Duodenal mucosa (tissue), 2 donors: ENCODE data around the gene C11orf21.

Experiments used
- H3K27ac ChIP-seq: one replicate; pipeline ENCODE4 v1.7.0; 2013; ENCODE audit warnings: low read depth, low read length
- H3K27me3 ChIP-seq, 2 donors: one replicate each; pipeline ENCODE4 v1.7.0; 2013; ENCODE audit warnings: low read length in 2 of 2, control low read depth in 1 of 2; ENCODE audit not compliant: insufficient read depth in 2 of 2, control insufficient read depth in 1 of 2
- H3K36me3 ChIP-seq, 2 donors: one replicate each; pipeline ENCODE4 v1.7.0; 2013; ENCODE audit warnings: low read length in 2 of 2, control low read depth in 1 of 2; ENCODE audit not compliant: insufficient read depth in 2 of 2, control insufficient read depth in 1 of 2
- H3K4me1 ChIP-seq, 2 donors: one replicate each; pipeline ENCODE4 v1.7.0; 2013; ENCODE audit warnings: low read length in 2 of 2, control low read depth in 1 of 2; ENCODE audit not compliant: insufficient read depth in 2 of 2, control insufficient read depth in 1 of 2
- H3K4me3 ChIP-seq, 2 donors: one replicate each; pipeline ENCODE4 v1.7.0; 2013; ENCODE audit warnings: low read length in 2 of 2, low read depth in 1 of 2
- H3K9ac ChIP-seq, 2 donors: one replicate each; pipeline ENCODE4 v1.7.0; 2013; ENCODE audit warnings: low read length in 2 of 2, low read depth in 1 of 2
- H3K9me3 ChIP-seq, 2 donors: one replicate each; pipeline ENCODE4 v1.7.0; 2013; ENCODE audit warnings: low read length in 2 of 2, control low read depth in 1 of 2; ENCODE audit not compliant: control insufficient read depth in 1 of 2

Gene C11orf21

DNA sequence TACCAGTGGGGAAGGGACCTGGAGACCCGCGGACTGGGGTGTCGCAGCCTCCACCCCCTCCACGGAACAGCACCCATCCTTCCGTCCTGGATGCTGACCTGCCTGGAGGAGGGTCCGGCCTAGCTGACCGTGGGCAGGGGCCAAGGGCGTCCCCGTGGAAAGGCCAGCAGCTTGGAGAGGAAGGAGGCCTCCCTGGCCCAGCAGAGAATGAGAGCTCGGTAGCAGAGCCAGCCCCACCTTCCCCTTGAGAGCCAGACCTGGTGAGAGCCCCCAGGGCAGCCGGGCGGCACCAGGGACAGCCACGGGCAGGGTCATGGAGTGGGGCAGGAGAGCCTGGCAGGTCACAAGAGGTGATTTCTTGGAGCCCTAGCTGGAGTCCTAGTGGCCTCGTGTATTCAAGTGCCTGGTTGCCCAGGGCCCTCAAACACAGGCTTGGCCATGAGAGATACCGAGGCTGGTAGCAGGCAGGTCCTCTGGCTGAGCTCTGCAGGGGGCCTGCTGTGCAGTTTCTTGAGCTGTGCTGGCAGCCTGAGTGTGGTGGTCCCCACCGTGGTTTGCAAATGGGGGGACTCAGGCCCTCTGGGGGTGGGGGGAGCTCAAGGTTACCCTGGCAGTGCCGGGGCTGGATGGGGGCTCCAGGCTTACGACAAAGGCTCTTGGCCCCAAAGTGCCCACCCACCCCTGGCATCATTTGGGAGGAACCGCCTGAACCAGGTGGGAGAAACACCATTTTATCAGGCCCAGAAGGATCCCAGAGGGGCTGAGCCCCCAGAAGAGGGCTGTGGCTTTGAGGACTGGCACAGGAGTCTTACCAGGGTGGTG lies 7.7 kb upstream of the C11orf21 start:
- Histone ChIP-seq H3K4me3 (no peak overlapping the region), H3K27me3 (no peaks in the 10 kb centered on the region), H3K9ac (no peak overlapping the region), H3K9me3 (no peaks in the 10 kb centered on the region), H3K27ac (no peak overlapping the region), H3K4me1 (peaks cover 12% of the 10 kb centered on the region in 2 donors), H3K36me3 (no peaks in the 10 kb centered on the region)

DNA sequence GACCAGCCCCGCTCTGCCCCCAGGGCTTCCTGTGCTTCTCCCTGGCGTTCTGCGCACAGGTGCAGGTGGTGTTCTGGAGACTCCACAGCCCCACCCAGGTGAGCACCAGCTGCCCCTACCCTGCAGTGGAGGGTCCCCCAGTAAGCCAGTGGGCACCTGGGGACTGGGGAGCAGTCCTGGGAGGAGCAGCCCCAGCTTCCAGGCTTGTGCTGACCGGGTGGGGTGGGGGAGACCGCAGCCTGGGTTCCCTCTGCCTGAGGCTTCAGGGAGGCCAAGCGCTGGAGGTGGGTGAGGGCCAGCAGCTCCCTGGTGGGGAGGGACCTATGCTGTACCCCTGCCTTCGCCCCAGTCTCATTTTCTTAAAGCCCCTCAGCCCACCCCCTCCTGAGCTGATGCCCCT lies 7.0 kb upstream of the C11orf21 start:
- peaks cover 12% of the 10 kb centered on the region in 2 donors for H3K4me1 ChIP-seq
- no peaks in the 10 kb centered on the region for H3K9me3 ChIP-seq
- no peak overlapping the region for H3K9ac ChIP-seq
- H3K4me3 ChIP-seq = no peak overlapping the region
- H3K27ac ChIP-seq = no peak overlapping the region
- H3K27me3 ChIP-seq = no peaks in the 10 kb centered on the region
- no peaks in the 10 kb centered on the region for H3K36me3 ChIP-seq

DNA sequence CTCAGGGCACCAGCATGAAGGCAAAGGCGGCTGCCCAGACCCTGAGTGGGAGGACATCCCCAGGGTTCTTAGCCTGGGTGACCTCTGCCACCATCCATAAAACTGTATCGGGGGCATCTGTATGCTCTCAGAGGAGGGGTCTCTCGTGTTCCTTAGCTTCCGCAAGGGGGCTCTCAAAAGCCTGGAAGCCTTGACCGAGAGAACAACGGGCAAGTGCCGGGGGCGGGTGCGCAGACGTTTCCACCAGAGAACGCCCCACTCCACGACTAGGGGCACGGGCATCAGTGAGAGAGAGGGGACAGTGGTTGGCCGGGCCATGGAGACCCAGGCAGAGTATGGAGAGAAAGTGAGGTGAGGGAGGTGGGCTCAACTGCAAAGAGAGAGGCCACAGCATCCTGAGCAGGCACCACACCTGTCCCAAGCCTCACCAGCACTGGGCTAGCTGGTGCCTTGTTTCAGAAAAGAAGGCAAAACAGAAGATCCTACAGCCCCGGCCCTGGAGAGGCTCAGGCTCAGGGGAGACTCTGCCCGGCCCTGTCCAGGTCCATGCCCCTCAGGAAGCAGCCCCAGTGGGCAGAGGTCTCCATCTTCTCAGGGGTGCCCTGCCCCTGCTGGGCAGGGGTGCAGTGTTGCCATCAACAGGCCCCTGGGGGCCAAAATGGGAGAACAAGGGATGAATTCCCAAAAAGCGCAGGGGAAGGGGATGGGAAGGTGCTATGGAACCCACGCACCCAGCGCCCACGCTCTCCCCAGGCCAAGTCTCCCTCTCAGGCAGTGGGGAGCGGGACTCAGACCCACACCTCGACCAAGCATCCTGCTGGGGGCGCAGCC lies 6.0 kb upstream of the C11orf21 start:
- no peak overlapping the region for H3K27ac ChIP-seq
- no peaks in the 10 kb centered on the region for H3K9me3 ChIP-seq
- peaks cover 12 to 15% of the 10 kb centered on the region in 2 donors for H3K4me1 ChIP-seq
- H3K9ac ChIP-seq = no peak overlapping the region
- H3K36me3 ChIP-seq = no peaks in the 10 kb centered on the region
- no peaks in the 10 kb centered on the region for H3K27me3 ChIP-seq
- H3K4me3 ChIP-seq = no peak overlapping the region

DNA sequence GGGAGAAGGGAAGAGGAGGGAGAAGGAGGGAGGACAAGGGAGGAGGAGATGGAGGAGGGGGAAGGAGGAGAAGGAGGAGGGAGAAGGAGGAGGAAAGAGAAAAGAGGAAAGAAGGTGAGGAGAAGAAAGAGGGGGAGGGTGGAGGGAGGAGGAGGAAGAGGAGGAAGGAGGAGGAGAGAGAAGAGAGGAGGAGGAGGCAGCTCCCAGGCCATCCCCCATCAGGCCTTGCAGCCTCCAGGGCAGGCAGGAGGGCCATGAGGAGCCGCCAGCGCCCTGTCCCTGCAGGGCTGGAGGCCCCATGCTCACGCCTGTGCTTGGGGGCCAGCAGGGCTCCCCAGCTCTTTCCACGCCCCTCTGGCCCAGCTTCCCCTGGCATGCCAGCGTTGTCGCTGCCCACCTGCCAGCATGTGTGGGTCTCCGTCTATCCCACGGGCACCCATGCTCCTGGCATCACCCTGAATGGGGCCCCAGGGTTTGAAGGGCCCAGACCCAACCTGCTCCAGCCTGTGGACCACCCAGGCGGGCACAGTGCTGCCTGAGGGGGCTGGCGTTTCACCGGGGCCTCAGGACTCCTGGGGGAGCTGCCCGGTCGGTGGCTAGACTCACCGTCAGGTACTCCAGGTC lies 5.3 kb upstream of the C11orf21 start:
- Histone ChIP-seq H3K27me3 (no peaks in the 10 kb centered on the region), H3K36me3 (no peaks in the 10 kb centered on the region), H3K27ac (peak overlapping the region; percentile 3), H3K9me3 (no peaks in the 10 kb centered on the region), H3K4me1 (peaks cover 12 to 19% of the 10 kb centered on the region in 2 donors), H3K9ac (no peak overlapping the region), H3K4me3 (no peak overlapping the region)

DNA sequence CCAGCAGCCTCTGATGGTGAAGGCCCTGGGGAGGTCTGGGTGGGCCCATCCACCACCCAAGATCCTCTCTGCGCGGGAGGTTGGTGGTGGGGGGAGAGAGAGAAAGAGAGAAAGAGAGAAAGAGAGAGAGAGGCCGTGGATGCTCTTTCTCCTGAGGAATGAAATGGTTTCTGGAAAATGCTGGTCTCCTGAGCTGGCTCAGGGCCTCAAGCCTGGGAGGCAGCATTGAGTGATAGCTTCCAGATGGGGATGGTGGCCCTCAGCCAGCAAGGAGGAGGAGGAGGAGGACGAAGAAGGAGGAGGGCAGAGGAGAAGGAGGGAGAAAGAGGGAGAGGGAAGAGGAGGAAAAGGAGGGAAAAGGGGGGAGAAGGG lies 4.7 kb upstream of the C11orf21 start:
- no peaks in the 10 kb centered on the region for H3K36me3 ChIP-seq
- no peaks in the 10 kb centered on the region for H3K27me3 ChIP-seq
- no peaks in the 10 kb centered on the region for H3K9me3 ChIP-seq
- no peak overlapping the region for H3K4me3 ChIP-seq
- H3K4me1 ChIP-seq = peaks cover 12 to 19% of the 10 kb centered on the region in 2 donors
- no peak overlapping the region for H3K9ac ChIP-seq
- H3K27ac ChIP-seq = peak overlapping the region; percentile 61

DNA sequence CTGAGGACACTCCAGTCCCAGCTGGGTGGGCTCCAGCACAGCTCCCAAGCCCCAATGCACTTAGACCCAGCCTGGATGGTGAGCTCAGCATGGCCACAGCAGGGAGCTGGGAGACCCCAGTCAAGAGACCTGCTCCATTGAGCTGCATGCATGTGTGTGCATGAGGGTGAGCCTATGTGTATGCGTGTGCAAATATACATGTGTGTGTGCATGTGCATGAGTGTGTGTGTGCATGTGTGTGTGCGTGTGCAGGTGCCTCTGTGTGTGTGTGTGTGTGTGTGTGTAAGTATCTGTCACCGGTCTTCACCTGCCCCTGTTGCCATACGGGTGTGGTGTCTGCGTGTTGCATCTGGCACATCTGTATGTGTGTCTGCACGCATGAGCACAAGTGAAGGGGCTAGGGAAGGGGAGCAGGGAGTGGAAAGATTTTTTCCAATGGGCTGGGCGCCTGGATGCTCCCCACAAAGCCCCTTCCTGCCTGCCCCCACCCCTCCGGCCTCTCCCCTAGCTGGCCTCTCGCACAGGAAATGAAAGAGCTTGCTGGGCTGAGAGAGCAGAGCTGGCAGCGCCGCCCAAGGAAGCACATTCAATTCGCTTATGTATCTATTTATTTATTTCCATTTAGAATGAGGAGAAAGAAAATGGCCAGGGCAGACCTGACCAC lies 4.2 kb upstream of the C11orf21 start:
- no peak overlapping the region for H3K4me3 ChIP-seq
- peak overlapping the region; percentile 61 for H3K27ac ChIP-seq
- peaks cover 12 to 19% of the 10 kb centered on the region in 2 donors for H3K4me1 ChIP-seq

DNA sequence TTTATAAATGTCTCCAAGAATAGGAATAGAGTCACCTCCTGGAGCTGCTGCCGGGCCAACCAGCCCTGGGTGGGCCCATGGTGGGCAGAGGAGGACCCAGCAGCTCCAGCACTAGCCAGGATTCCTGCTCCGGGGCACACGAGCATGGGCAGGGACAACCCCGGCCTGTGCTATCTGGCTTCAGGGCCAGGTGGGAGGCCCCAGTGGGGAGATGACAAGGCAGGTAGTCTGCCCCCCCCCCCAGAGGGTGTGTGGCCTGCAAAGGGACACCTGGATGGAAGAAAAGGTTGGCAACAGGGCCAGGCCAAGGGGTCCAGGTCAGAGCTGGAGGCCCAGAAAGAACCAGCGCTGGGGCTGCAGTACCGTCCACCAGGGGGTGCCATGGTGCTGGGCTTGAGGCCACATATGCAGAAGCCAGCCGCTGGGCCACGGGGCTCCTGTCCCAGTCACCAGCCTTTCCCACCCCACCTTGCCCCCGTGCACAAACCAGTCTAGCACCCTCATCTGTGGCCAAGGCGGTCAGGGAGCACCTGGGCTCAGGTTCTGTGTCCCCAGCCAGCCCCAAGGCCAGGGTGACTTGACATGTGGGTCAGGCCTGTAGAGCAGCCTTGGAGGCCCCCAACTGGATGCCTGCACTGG lies 3.5 kb upstream of the C11orf21 start:
- no peak overlapping the region for H3K9ac ChIP-seq
- no peaks in the 10 kb centered on the region for H3K9me3 ChIP-seq
- peak overlapping the region; percentile 5 for H3K27ac ChIP-seq
- no peaks in the 10 kb centered on the region for H3K36me3 ChIP-seq
- H3K4me1 ChIP-seq = peaks cover 12 to 19% of the 10 kb centered on the region in 2 donors
- no peaks in the 10 kb centered on the region for H3K27me3 ChIP-seq
- no peak overlapping the region for H3K4me3 ChIP-seq

More for the DNA sequence above, 4.2 kb upstream of the C11orf21 start:
- Histone ChIP-seq H3K27me3 (no peaks in the 10 kb centered on the region), H3K9me3 (no peaks in the 10 kb centered on the region), H3K36me3 (no peaks in the 10 kb centered on the region), H3K9ac (no peak overlapping the region)

DNA sequence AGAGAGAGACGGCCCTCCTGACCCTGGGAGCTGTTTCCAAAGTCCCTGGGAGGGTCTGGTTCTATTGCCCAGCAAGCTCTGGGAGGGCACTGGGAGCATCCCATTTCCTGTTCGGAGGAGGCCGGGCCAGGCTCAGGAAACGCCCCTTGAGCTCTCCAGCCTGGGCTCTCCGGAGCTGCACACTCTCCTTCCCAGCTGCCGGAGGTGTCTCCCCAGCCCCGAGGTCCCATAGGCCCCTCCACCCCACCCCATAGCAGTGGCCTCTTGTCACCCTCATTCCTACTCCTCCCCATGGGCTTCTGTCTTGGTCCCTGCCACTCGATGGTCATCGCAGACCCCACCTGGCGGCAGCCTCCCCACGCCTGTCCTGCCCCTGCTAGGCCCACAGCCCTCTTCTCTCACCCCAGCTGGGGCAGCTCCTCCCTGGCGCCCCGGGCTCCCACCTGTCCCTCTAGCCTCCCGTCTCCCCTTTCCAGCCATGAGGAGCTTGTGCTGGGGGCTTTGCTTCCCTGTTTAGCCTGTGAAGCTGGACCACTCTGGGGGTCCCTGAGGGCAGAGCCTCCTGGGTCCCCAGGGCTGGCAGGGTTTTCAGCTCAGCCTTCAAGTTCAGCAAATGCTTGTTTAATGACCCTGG lies 2.9 kb upstream of the C11orf21 start:
- Histone ChIP-seq H3K27me3 (no peaks in the 10 kb centered on the region), H3K36me3 (no peaks in the 10 kb centered on the region), H3K4me1 (peaks cover 12 to 19% of the 10 kb centered on the region in 2 donors), H3K4me3 (no peak overlapping the region), H3K9ac (no peak overlapping the region), H3K27ac (peak overlapping the region; percentile 5), H3K9me3 (no peaks in the 10 kb centered on the region)
